ENCODE results near the gene PDGFC.

Gene PDGFC

GRCh38 chr4:156754832-156755570 lies 216.6 kb downstream of the PDGFC start:
- peaks cover 5% of the 10 kb centered on the region for H3K4me1 Mint-ChIP-seq
- H3K4me3 Mint-ChIP-seq: no peak overlapping the region
- H3K27ac Mint-ChIP-seq: no peak overlapping the region
- no peak for TF ChIP-seq CTCF (IDR thresholded peaks at IDR 0.05; ENCODE audit: unreplicated experiment in 3 of 3)
- peaks cover 15% of the 10 kb centered on the region for H3K9me3 Mint-ChIP-seq
- H3K27me3 Mint-ChIP-seq (ENCODE audit: low read depth): no peaks in the 10 kb centered on the region
- peaks cover 26% of the 10 kb centered on the region for H3K36me3 Mint-ChIP-seq (ENCODE audit: low read depth)

- Mint-ChIP-seq H3K27ac (no peak overlapping the region), H3K9me3 (peaks cover 8% of the 10 kb centered on the region), H3K27me3 (ENCODE audit: low read depth) (no peaks in the 10 kb centered on the region), H3K4me1 (peaks cover 5% of the 10 kb centered on the region), H3K4me3 (no peak overlapping the region), H3K36me3 (ENCODE audit: low read depth) (peaks cover 4% of the 10 kb centered on the region)
- no peak for TF ChIP-seq CTCF (IDR thresholded peaks at IDR 0.05; ENCODE audit: unreplicated experiment in 3 of 3)
Observed at GRCh38 chr4:156751486-156751885, 220.1 kb downstream of the PDGFC start.

- H3K9me3 Mint-ChIP-seq: peaks cover 4% of the 10 kb centered on the region
- H3K27ac Mint-ChIP-seq: no peak overlapping the region
- H3K36me3 Mint-ChIP-seq (ENCODE audit: low read depth): no peaks in the 10 kb centered on the region
- no peak for TF ChIP-seq CTCF (IDR thresholded peaks at IDR 0.05; ENCODE audit: unreplicated experiment in 3 of 3)
- H3K4me1 Mint-ChIP-seq: peaks cover 11% of the 10 kb centered on the region
- no peaks in the 10 kb centered on the region for H3K27me3 Mint-ChIP-seq (ENCODE audit: low read depth)
- H3K4me3 Mint-ChIP-seq: no peak overlapping the region
Observed at GRCh38 chr4:156749426-156750403, 221.9 kb downstream of the PDGFC start.

- peaks cover 20% of the 10 kb centered on the region for H3K9me3 Mint-ChIP-seq
- H3K4me1 Mint-ChIP-seq: peaks cover 5% of the 10 kb centered on the region
- no peaks in the 10 kb centered on the region for H3K36me3 Mint-ChIP-seq (ENCODE audit: low read depth)
- no peak for TF ChIP-seq CTCF (IDR thresholded peaks at IDR 0.05; ENCODE audit: unreplicated experiment in 3 of 3)
- H3K27ac Mint-ChIP-seq: no peak overlapping the region
- no peaks in the 10 kb centered on the region for H3K27me3 Mint-ChIP-seq (ENCODE audit: low read depth)
- H3K4me3 Mint-ChIP-seq: no peak overlapping the region
Observed at GRCh38 chr4:156746111-156746510, 225.5 kb downstream of the PDGFC start.

GRCh38 chr4:156738766-156739165 lies 232.8 kb downstream of the PDGFC start:
- no peak for TF ChIP-seq CTCF (IDR thresholded peaks at IDR 0.05; ENCODE audit: unreplicated experiment in 3 of 3)
- peaks cover 8% of the 10 kb centered on the region for H3K36me3 Mint-ChIP-seq (ENCODE audit: low read depth)

More at GRCh38 chr4:156738766-156739165, 232.8 kb downstream of the PDGFC start:
- H3K9me3 Mint-ChIP-seq: peaks cover 37% of the 10 kb centered on the region
- no peak overlapping the region for H3K4me3 Mint-ChIP-seq
- H3K4me1 Mint-ChIP-seq: no peaks in the 10 kb centered on the region
- H3K27me3 Mint-ChIP-seq (ENCODE audit: low read depth): no peaks in the 10 kb centered on the region
- H3K27ac Mint-ChIP-seq: no peak overlapping the region
